HK-2 (cell line): ENCODE data around the gene DAPP1.

Source experiments
- DNase-seq: peaks from one replicate; pipeline ENCODE4 v3.0.0-alpha.2; 2018; ENCODE audit not compliant: unreplicated experiment

Gene DAPP1

DNA sequence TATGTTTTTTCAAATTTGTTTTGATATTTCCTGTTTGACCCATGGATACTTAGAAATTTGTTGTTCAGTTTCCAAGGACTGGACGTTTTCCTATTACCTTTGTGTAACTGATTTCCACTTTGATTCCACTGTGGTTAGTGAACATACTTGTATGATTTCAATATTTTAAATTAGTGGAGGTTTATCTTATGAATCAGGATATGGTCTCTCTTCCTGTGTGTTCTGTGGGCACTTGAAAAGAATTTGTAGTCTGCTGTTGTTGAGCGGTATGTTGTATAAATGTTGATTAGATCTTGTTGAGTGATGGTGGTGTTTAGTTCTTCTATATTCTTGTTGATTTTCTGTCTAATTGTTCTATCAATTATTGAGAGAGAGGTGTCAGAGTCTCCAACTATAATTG is 98.8 kb downstream of the DAPP1 start:
- no peak for DNase-seq

DNA sequence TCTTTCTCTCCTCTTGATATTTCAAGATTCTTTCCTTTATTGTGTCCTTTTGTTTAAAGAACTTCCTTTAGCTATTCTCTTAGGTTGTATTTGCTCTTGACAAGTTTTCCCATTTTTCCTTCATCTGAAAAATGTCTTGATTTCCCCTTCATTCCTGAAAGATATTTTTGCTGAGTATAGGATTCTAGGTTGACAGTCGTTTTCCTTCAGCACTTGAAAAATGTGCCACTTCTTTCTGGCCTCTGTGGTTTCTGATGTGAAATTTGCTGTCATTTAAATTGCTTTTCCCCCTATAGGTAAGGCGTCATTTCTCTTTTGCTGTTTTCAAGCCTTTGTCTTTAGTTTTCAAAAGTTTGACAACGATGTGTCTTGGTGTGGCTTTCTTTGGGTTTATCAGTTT is 100.9 kb downstream of the DAPP1 start:
- no peak for DNase-seq

DNA sequence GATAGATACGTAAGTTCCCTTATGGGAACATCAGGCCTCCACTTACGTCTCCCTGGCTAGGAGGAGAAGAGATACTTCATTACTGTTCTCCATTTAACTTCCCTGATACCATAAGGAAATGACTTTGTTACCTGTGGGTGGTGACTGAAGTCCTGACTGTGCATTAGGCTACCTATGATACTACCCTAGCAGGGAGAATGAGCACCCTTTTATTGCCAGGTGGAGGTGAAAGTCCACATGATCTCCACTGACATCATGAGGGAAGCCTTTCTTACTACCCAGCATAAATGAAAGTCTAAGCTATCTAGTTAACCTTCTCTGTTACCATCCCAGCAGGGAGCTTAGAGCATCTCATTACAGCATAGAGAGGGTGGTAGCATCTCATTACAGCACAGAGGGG is 102.0 kb downstream of the DAPP1 start:
- DNase-seq, result no peak
